ENCODE results near the gene VSIG10. TPM values are rescaled to one million over a fixed set of nuclear protein-coding genes. Genes with fewer than 3 reads are reported as not detected.

VSIG10 gene
- polyA plus RNA-seq, 3 donors = 1.5 to 2.3 (median 1.5) TPM

GRCh38 chr12:118020036-118020435, 83.8 kb downstream of the VSIG10 start:
- intact Hi-C loops (cut with micrococcal nuclease) = no loop called here
- Histone ChIP-seq H3K79me2 (ENCODE audit: insufficient read depth, low read length) (peaks cover 14% of the 10 kb centered on the region), H3K27ac (ENCODE audit: low read depth in 1 of 2, low read length in 2 of 2) (no peak overlapping the region), H3K36me3 (replicated peaks in 1 of 2; ENCODE audit: control insufficient read depth in 1 of 2, insufficient read depth in 2 of 2, low read length in 2 of 2) (peaks cover 21 to 44% of the 10 kb centered on the region in 2 donors), H3K9me3 (replicated peaks in 1 of 2; ENCODE audit: control insufficient read depth in 1 of 2, insufficient read depth in 1 of 2, low read length in 2 of 2) (no peaks in the 10 kb centered on the region), H4K20me1 (ENCODE audit: insufficient read depth, low read length) (no peaks in the 10 kb centered on the region), H3K4me2 (replicated peaks; ENCODE audit: extremely low read depth, low read length, poor library complexity, severe bottlenecking) (no peak overlapping the region), H3K27me3 (ENCODE audit: control insufficient read depth in 2 of 2, insufficient read depth in 2 of 2, low read length in 2 of 2) (no peaks in the 10 kb centered on the region), H3K9ac (ENCODE audit: insufficient read depth, low read length, poor library complexity, severe bottlenecking) (no peak overlapping the region), H2AFZ (ENCODE audit: insufficient read depth, low read depth, low read length, poor library complexity, severe bottlenecking) (no peak overlapping the region), H3K4me1 (ENCODE audit: control insufficient read depth in 1 of 2, insufficient read depth in 2 of 2, low read length in 2 of 2) (peaks cover 13% of the 10 kb centered on the region in 2 donors), H3K4me3 (replicated peaks in 1 of 3; ENCODE audit: low read depth in 2 of 3, low read length in 3 of 3) (no peak overlapping the region)
- H3K4me1 Mint-ChIP-seq = peaks cover 13% of the 10 kb centered on the region
- H3K27ac Mint-ChIP-seq = peak overlapping the region in 1 of 7 donors; percentile 13
- peaks cover 34 to 53% of the 10 kb centered on the region in 2 donors for H3K36me3 Mint-ChIP-seq
- no peak for DNase-seq
- WGBS (ENCODE audit: insufficient coverage) = 80% methylated on average over 1 of the region's 1 CpG
- H3K4me3 Mint-ChIP-seq = no peak overlapping the region
- TF ChIP-seq, protein P1, sequence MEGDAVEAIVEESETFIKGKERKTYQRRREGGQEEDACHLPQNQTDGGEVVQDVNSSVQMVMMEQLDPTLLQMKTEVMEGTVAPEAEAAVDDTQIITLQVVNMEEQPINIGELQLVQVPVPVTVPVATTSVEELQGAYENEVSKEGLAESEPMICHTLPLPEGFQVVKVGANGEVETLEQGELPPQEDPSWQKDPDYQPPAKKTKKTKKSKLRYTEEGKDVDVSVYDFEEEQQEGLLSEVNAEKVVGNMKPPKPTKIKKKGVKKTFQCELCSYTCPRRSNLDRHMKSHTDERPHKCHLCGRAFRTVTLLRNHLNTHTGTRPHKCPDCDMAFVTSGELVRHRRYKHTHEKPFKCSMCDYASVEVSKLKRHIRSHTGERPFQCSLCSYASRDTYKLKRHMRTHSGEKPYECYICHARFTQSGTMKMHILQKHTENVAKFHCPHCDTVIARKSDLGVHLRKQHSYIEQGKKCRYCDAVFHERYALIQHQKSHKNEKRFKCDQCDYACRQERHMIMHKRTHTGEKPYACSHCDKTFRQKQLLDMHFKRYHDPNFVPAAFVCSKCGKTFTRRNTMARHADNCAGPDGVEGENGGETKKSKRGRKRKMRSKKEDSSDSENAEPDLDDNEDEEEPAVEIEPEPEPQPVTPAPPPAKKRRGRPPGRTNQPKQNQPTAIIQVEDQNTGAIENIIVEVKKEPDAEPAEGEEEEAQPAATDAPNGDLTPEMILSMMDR (IDR thresholded peaks at IDR 0.05) = no peak
- H3K27me3 Mint-ChIP-seq (ENCODE audit: low read depth in 3 of 3) = peaks cover 0 to 7% (median 6%) of the 10 kb centered on the region in 3 donors
- H3K9me3 Mint-ChIP-seq = no peaks in the 10 kb centered on the region

- Histone ChIP-seq H3K4me3 (replicated peaks in 1 of 3; ENCODE audit: low read depth in 2 of 3, low read length in 3 of 3) (no peak overlapping the region), H3K4me1 (ENCODE audit: control insufficient read depth in 1 of 2, insufficient read depth in 2 of 2, low read length in 2 of 2) (peaks cover 13% of the 10 kb centered on the region in 2 donors), H2AFZ (ENCODE audit: insufficient read depth, low read depth, low read length, poor library complexity, severe bottlenecking) (no peak overlapping the region), H3K36me3 (replicated peaks in 1 of 2; ENCODE audit: control insufficient read depth in 1 of 2, insufficient read depth in 2 of 2, low read length in 2 of 2) (peaks cover 19 to 31% of the 10 kb centered on the region in 2 donors), H3K79me2 (ENCODE audit: insufficient read depth, low read length) (peaks cover 14% of the 10 kb centered on the region), H3K4me2 (replicated peaks; ENCODE audit: extremely low read depth, low read length, poor library complexity, severe bottlenecking) (no peak overlapping the region), H4K20me1 (ENCODE audit: insufficient read depth, low read length) (no peaks in the 10 kb centered on the region), H3K9ac (ENCODE audit: insufficient read depth, low read length, poor library complexity, severe bottlenecking) (no peak overlapping the region), H3K9me3 (replicated peaks in 1 of 2; ENCODE audit: control insufficient read depth in 1 of 2, insufficient read depth in 1 of 2, low read length in 2 of 2) (no peaks in the 10 kb centered on the region), H3K27me3 (ENCODE audit: control insufficient read depth in 2 of 2, insufficient read depth in 2 of 2, low read length in 2 of 2) (no peaks in the 10 kb centered on the region), H3K27ac (ENCODE audit: low read depth in 1 of 2, low read length in 2 of 2) (no peak overlapping the region)
- no peak overlapping the region for H3K27ac Mint-ChIP-seq
- H3K9me3 Mint-ChIP-seq = peaks cover 0 to 4% (median 1%) of the 10 kb centered on the region in 7 donors
- peaks cover 25 to 36% of the 10 kb centered on the region in 2 donors for H3K36me3 Mint-ChIP-seq
- intact Hi-C loops (cut with micrococcal nuclease) = loop anchor here (5.0 kb wide), 1 partner anchor 44 kb away; the partner anchor contains the start of gene WSB2 (in 2 of the 2)
- H3K4me1 Mint-ChIP-seq = peaks cover 13% of the 10 kb centered on the region
- TF ChIP-seq, protein P1 (IDR thresholded peaks at IDR 0.05) = no peak
- H3K4me3 Mint-ChIP-seq = no peak overlapping the region
- H3K27me3 Mint-ChIP-seq (ENCODE audit: low read depth in 3 of 3) = peaks cover 0 to 9% (median 8%) of the 10 kb centered on the region in 3 donors
- DNase-seq = no peak
Observed at GRCh38 chr12:118017926-118018325, 85.9 kb downstream of the VSIG10 start.

Measured in CD14-positive monocyte (primary cell).